CD14-positive monocyte (primary cell): Measurements from ENCODE around the gene LECT2. TPM values are rescaled to one million over a fixed set of nuclear protein-coding genes. Genes with fewer than 3 reads are reported as not detected.

Source experiments
- DNase-seq, 3 donors: peaks; one replicate each; pipeline ENCODE4 v3.0.0-alpha.2; 2011 to 2022
- H2AFZ ChIP-seq: 2 replicates; pipeline ENCODE4 v1.6.0; 2012; ENCODE audit warnings: mild to moderate bottlenecking, low read depth, low read length, inconsistent platforms; ENCODE audit not compliant: insufficient read depth, poor library complexity, severe bottlenecking
- H3K27ac ChIP-seq, 2 donors: 1 replicate in 1 of 2; 2 replicates in 1 of 2; pipeline ENCODE4 v1.5.1; 2012 to 2013; ENCODE audit warnings: low read length in 2 of 2, control low read depth in 1 of 2, inconsistent platforms in 1 of 2, low read depth in 1 of 2, mild to moderate bottlenecking in 1 of 2
- H3K27me3 ChIP-seq, 2 donors: one replicate each; pipeline versions ENCODE4 v1.6.0 to v1.6.1; 2011 to 2013; ENCODE audit warnings: low read length in 2 of 2; ENCODE audit not compliant: control insufficient read depth in 2 of 2, insufficient read depth in 2 of 2
- H3K36me3 ChIP-seq, 2 donors: replicated peaks in 1 of 2; 1 replicate in 1 of 2; 2 replicates in 1 of 2; pipeline versions ENCODE4 v1.5.1 to v1.6.1; 2012 to 2013; ENCODE audit warnings: low read length in 2 of 2, control low read depth in 1 of 2, inconsistent platforms in 1 of 2, mild to moderate bottlenecking in 1 of 2; ENCODE audit not compliant: insufficient read depth in 2 of 2, control insufficient read depth in 1 of 2
- H3K4me1 ChIP-seq, 2 donors: 1 replicate in 1 of 2; 2 replicates in 1 of 2; pipeline versions ENCODE4 v1.5.1 to v1.6.1; 2012 to 2013; ENCODE audit warnings: low read length in 2 of 2, control low read depth in 1 of 2, inconsistent platforms in 1 of 2, mild to moderate bottlenecking in 1 of 2, moderate library complexity in 1 of 2; ENCODE audit not compliant: insufficient read depth in 2 of 2, control insufficient read depth in 1 of 2
- H3K4me2 ChIP-seq: replicated peaks from 2 replicates; pipeline ENCODE3; 2012; ENCODE audit warnings: low read length, moderate library complexity, mild to moderate bottlenecking; ENCODE audit not compliant: poor library complexity, severe bottlenecking; ENCODE audit errors: extremely low read depth
- H3K4me3 ChIP-seq, 3 experiments: fragments of 200-600 bp in 1 of 3; sonication (generic) in 1 of 3; replicated peaks in 1 of 3; 1 replicate in 2 of 3; 2 replicates in 1 of 3; pipeline ENCODE4 v1.5.1; 2011 to 2013; ENCODE audit warnings: low read length in 3 of 3, mild to moderate bottlenecking in 3 of 3, control low read depth in 2 of 3, low read depth in 2 of 3, inconsistent platforms in 1 of 3, moderate library complexity in 1 of 3
- H3K79me2 ChIP-seq: 2 replicates; pipeline ENCODE4 v1.6.0; 2012; ENCODE audit warnings: mild to moderate bottlenecking, control low read depth, inconsistent platforms, low read length, moderate library complexity; ENCODE audit not compliant: insufficient read depth
- H3K9ac ChIP-seq: 2 replicates; pipeline ENCODE4 v1.6.0; 2017; ENCODE audit warnings: low read length, mild to moderate bottlenecking; ENCODE audit not compliant: insufficient read depth, poor library complexity, severe bottlenecking
- H3K9me3 ChIP-seq, 2 donors: replicated peaks in 1 of 2; 1 replicate in 1 of 2; 2 replicates in 1 of 2; pipeline versions ENCODE4 v1.5.1 to v1.6.1; 2012 to 2013; ENCODE audit warnings: low read length in 2 of 2, control low read depth in 1 of 2; ENCODE audit not compliant: control insufficient read depth in 1 of 2, insufficient read depth in 1 of 2
- H4K20me1 ChIP-seq: 2 replicates; pipeline ENCODE4 v1.6.0; 2012; ENCODE audit warnings: mild to moderate bottlenecking, low read length, control low read depth, moderate library complexity; ENCODE audit not compliant: insufficient read depth
- H3K27ac Mint-ChIP-seq, 7 donors: one replicate each; pipeline ENCODE4 v1.8.0; 2020; ENCODE audit warnings: mild to moderate bottlenecking in 7 of 7, mixed read lengths in 7 of 7, moderate library complexity in 6 of 7, inconsistent platforms in 2 of 7
- H3K27me3 Mint-ChIP-seq, 3 donors: one replicate each; pipeline ENCODE4 v1.8.0; 2021 to 2022; ENCODE audit warnings: low read depth in 3 of 3, mild to moderate bottlenecking in 3 of 3, mixed read lengths in 3 of 3, moderate library complexity in 3 of 3, inconsistent platforms in 1 of 3
- H3K36me3 Mint-ChIP-seq, 2 donors: one replicate each; pipeline ENCODE4 v1.8.0; 2020; ENCODE audit warnings: mixed read lengths in 2 of 2, inconsistent platforms in 1 of 2, mild to moderate bottlenecking in 1 of 2
- H3K4me1 Mint-ChIP-seq: one replicate; pipeline ENCODE4 v1.8.0; 2020; ENCODE audit warnings: mild to moderate bottlenecking, mixed read lengths
- H3K4me3 Mint-ChIP-seq, 2 donors: one replicate each; pipeline ENCODE4 v1.8.0; 2020; ENCODE audit warnings: mild to moderate bottlenecking in 2 of 2, mixed read lengths in 2 of 2, moderate library complexity in 1 of 2
- H3K9me3 Mint-ChIP-seq, 7 donors: one replicate each; pipeline ENCODE4 v1.8.0; 2020 to 2022; ENCODE audit warnings: mixed read lengths in 7 of 7, mild to moderate bottlenecking in 6 of 7, moderate library complexity in 6 of 7, inconsistent platforms in 2 of 7
- CTCF ChIP-seq: fragments of 200-600 bp; IDR thresholded peaks from one replicate; pipeline ENCODE4 v1.8.0; 2022; ENCODE audit warnings: antibody characterized with exemption, mild to moderate bottlenecking
- WGBS: methylation state at CpG from one replicate; pipeline ENCODE4 v1.1.5; 2013; ENCODE audit warnings: missing lambda C conversion rate; ENCODE audit not compliant: insufficient coverage; 5-methylcytosine and 5-hydroxymethylcytosine counted together
- intact Hi-C, 2 donors: fragments of 100-400 bp; cut with micrococcal nuclease; formaldehyde crosslinking; loops; one replicate each; pipeline versions ENCODE4 v1.15.0 to v1.15.1; 2023
- polyA plus RNA-seq, 3 donors: library from polyadenylated mRNA; depleted of rRNA in 1 of 3; unstranded in 2 of 3; stranded (reverse) in 1 of 3; fragments of 300-500 nt in 2 of 3; fragments of >200 nt in 1 of 3; fragmentation: Illumina TruSeq in 2 of 3; gene quantifications; 1 replicate in 2 of 3; 2 replicates in 1 of 3; pipeline ENCODE4 v1.2.3, GENCODE V29; 2012 to 2021

Gene LECT2
- polyA plus RNA-seq, 3 donors, result not detected

- TF ChIP-seq CTCF, result no peak
- Histone ChIP-seq H3K9me3 (no peaks in the 10 kb centered on the region), H3K4me2 (no peak overlapping the region), H3K79me2 (no peaks in the 10 kb centered on the region), H3K4me1 (peaks cover 21 to 40% of the 10 kb centered on the region in 2 donors), H3K36me3 (no peaks in the 10 kb centered on the region), H4K20me1 (no peaks in the 10 kb centered on the region), H3K4me3 (no peak overlapping the region), H2AFZ (no peak overlapping the region), H3K27me3 (no peaks in the 10 kb centered on the region), H3K9ac (no peak overlapping the region), H3K27ac (no peak overlapping the region)
- Mint-ChIP-seq H3K4me1 (peaks cover 34% of the 10 kb centered on the region), H3K9me3 (no peaks in the 10 kb centered on the region), H3K27me3 (peaks cover 3 to 21% (median 7%) of the 10 kb centered on the region in 3 donors), H3K27ac (no peak overlapping the region), H3K4me3 (no peak overlapping the region), H3K36me3 (peaks cover 0 to 3% of the 10 kb centered on the region in 2 donors)
- 89% methylated on average over 1 of the region's 6 CpGs for WGBS
- intact Hi-C loops, result loop anchor here in 1 of 2 donors (5.0 kb wide), 1 partner anchor 33 kb away; the partner anchor contains the start of gene TGFBI
- DNase-seq, result no peak
These were observed 39.3 kb upstream of the LECT2 start for GRCh38 chr5:135993880-135994636.

- Mint-ChIP-seq H3K9me3 (no peaks in the 10 kb centered on the region), H3K27me3 (peaks cover 3 to 21% (median 7%) of the 10 kb centered on the region in 3 donors), H3K27ac (peak overlapping the region in 1 of 7 donors; percentile 42), H3K4me3 (no peak overlapping the region), H3K36me3 (peaks cover 0 to 3% of the 10 kb centered on the region in 2 donors), H3K4me1 (peaks cover 30% of the 10 kb centered on the region)
- Histone ChIP-seq H3K9ac (no peak overlapping the region), H3K4me2 (no peak overlapping the region), H3K27ac (no peak overlapping the region), H3K27me3 (no peaks in the 10 kb centered on the region), H3K4me3 (no peak overlapping the region), H4K20me1 (no peaks in the 10 kb centered on the region), H3K79me2 (no peaks in the 10 kb centered on the region), H3K9me3 (no peaks in the 10 kb centered on the region), H2AFZ (no peak overlapping the region), H3K4me1 (peaks cover 15 to 34% of the 10 kb centered on the region in 2 donors), H3K36me3 (no peaks in the 10 kb centered on the region)
- no peak for DNase-seq
- intact Hi-C loops, result loop anchor here in 1 of 2 donors (5.0 kb wide), 1 partner anchor 34 kb away; the partner anchor contains the start of gene TGFBI
- 96% methylated on average over 4 of the region's 6 CpGs for WGBS
- no peak for TF ChIP-seq CTCF
These were observed 38.6 kb upstream of the LECT2 start for GRCh38 chr5:135993335-135993879.
